Measurements from ENCODE around the gene SAFB. TPM values are rescaled to one million over a fixed set of nuclear protein-coding genes. Genes with fewer than 3 reads are reported as not detected.

SAFB gene
- total RNA-seq, 1 donor: 140 TPM

GRCh38 chr19:5717215-5717935, 94.5 kb downstream of the SAFB start:
- Histone ChIP-seq H3K4me1 (ENCODE audit: insufficient read depth, low read length) (peaks cover 29% of the 10 kb centered on the region), H3K9me3 (ENCODE audit: low read depth, low read length) (no peaks in the 10 kb centered on the region), H3K27me3 (ENCODE audit: insufficient read depth, low read length) (no peaks in the 10 kb centered on the region), H3K4me3 (ENCODE audit: low read length) (no peak overlapping the region)

Other genes starting within 250 kb of the SAFB start
- gene ZNRF4, start 167.7 kb upstream of the SAFB start, total RNA-seq: not detected
- gene TINCR, start 55.1 kb upstream of the SAFB start, total RNA-seq: 0.84 TPM
- 107 TPM for gene SAFB2, start 307 bp upstream of the SAFB start, total RNA-seq
- gene MICOS13, start 57.4 kb downstream of the SAFB start, total RNA-seq: 8.5 TPM
- 3.5 TPM for gene HSD11B1L, start 57.9 kb downstream of the SAFB start, total RNA-seq
- gene RPL36, start 67.2 kb downstream of the SAFB start, total RNA-seq: 378 TPM
- 46.4 TPM for gene LONP1, start 97.1 kb downstream of the SAFB start, total RNA-seq
- not detected for gene CATSPERD, start 97.6 kb downstream of the SAFB start, total RNA-seq
- gene PRR22, start 161.7 kb downstream of the SAFB start, total RNA-seq: 0.42 TPM
- gene DUS3L, start 168.1 kb downstream of the SAFB start, total RNA-seq: 42.8 TPM
- gene NRTN, start 182.0 kb downstream of the SAFB start, total RNA-seq: 0.10 TPM
- not detected for gene FUT6, start 216.6 kb downstream of the SAFB start, total RNA-seq
- 0.21 TPM for gene FUT3, start 228.4 kb downstream of the SAFB start, total RNA-seq
- 3.8 TPM for gene FUT5, start 247.5 kb downstream of the SAFB start, total RNA-seq